HG02571 (cell line): ENCODE data around the gene TBCB.
"Not testable (repeated sequence)": the region's sequence is repeated elsewhere in the genome, so short reads cannot be mapped to it uniquely, and the experiment has no call there.

Experiments used
- ATAC-seq: cut with Tn5 transposase; IDR thresholded peaks from one replicate; pipeline ENCODE4 v1.9.1; 2021; ENCODE audit warnings: mild to moderate bottlenecking, moderate library complexity; ENCODE audit not compliant: unreplicated experiment

Gene TBCB

DNA sequence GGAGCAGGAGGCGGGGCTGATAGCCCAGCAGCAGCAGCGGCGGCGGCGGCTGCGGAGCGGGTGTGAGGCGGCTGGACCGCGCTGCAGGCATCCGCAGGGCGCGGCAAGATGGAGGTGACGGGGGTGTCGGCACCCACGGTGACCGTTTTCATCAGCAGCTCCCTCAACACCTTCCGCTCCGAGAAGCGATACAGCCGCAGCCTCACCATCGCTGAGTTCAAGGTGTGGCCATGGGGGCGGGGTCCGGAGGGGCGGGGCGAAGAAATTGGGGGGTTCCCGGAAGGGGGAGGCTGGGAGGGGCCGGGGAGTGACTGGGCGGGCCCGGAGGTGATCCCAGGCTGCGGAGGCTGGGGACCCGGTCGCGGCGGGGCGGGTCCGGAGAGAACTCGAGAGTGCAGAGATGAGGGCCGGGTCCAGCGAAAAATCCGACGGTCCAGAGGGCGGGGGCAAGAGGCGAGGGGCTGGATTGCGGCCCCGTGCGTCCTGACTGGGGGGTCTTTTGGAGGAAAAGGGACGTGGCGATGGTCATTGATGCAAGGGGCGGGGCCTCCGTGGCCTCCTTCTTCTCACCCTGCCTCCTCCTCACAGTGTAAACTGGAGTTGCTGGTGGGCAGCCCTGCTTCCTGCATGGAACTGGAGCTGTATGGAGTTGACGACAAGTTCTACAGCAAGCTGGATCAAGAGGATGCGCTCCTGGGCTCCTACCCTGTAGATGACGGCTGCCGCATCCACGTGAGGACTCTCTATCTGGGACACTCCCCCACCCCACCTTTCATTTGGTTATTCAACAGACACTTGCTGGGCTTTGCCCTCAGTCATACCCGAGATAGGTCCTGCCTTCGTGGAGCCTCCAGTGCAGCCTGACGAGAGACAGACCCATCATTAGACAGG lies at the start of gene TBCB:
TBCB (plus strand) TSS at position 16 of the 891 bp plus-strand sequence; CDS start at position 109, 93 bp downstream.
- ATAC-seq: peak; percentile 25

- ATAC-seq: no peak
These were observed 47.6 kb upstream of the TBCB start for GRCh38 chr19:36067681-36068080.

DNA sequence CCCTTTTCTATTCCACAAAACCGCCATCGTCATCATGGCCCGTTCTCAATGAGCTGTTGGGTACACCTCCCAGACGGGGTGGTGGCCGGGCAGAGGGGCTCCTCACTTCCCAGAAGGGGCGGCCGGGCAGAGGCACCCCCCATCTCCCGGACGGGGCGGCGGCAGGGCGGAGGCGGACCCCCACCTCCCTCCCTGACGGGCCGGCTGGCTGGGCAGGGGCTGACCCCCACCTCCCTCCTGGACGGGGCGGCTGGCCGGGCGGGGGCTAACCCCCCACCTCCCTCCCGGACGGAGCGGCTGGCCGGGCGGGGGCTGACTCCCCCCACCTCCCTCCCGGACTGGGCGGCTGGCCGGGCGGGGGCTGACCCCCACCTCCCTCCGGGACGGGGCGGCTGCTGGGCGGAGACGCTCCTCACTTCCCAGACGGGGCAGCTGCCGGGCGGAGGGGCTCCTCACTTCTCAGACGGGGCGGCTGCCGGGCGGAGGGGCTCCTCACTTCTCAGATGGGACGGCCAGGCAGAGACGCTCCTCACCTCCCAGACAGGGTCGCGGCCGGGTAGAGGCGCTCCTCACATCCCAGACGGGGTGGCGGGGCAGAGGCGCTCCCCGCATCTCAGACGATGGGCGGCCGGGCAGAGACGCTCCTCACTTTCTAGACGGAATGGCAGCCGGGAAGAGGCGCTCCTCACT lies 46.3 kb upstream of the TBCB start:
- ATAC-seq: not testable (repeated sequence)

DNA sequence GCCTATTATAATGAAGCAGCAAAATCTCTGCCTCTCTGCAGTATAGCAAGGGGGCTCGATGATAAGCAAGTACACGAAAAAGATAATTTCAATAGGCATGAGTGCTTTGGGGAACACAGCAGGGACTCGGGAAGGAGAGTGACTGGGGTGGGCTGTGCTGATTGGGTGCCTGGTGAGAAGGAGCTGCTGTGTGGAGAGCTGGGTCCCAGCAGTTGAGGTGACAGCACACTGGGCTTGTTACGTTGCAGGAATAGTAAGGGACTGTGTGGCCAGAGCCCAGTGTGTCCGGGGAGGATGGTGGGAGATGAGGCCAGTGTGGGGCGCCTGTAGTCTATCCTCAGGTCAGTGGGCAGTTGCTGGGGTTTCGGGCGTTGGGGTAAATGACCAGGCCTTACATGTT lies 43.2 kb upstream of the TBCB start:
- no peak for ATAC-seq

DNA sequence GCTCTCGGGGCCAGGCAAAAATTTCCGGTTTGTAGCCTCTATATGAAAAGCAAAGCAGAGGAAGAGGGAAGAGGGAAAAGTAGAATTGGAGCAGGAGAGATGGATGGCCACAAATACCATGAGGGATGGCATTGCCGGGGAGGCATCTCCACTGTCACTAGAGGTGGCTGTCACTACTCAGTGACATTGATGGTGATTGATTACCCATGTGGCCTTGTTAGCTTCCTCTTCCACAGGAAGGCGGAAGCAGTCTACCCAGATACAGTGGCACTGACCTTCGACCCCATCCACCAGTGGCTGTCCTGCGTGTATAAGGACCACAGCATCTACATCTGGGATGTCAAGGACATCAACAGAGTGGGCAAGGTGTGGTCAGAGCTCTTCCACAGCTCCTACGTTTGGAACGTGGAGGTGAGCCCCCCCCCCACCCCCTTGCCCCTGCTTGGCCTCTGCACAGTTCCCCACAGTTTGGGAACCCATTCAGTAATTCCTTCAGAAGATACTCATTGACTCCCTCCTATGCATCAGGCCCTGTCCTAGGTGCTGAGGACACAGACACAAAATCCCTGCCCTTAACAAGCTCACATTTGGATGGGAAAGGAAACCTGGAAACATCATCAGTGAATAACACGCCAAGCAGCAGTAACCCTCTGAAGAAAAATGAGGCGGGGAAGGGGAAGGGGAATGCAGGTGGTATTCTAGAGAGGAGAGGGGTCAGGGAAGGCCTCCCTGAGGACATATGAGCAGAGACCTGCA lies 42.0 kb upstream of the TBCB start:
- no peak for ATAC-seq

GRCh38 chr19:36079389-36079945 lies 35.8 kb upstream of the TBCB start:
- no peak for ATAC-seq

DNA sequence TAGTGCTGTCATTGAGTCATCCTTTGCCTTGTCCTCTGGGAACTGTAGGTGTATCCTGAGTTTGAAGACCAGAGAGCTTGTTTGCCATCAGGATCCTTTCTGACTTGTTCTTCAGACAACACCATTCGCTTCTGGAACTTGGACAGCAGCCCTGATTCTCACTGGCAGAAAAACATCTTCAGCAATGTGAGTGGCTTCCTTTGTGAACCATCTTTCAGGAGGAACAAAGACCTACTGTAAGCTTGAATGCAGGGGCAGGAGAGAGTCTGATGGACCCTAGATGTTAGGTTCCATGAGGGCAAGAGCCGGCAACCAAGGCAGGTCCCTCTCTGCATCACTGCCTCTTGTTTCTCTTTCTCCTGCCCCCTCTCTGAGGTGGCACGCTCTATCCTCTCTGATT lies 33.9 kb upstream of the TBCB start:
- no peak for ATAC-seq

- no peak for ATAC-seq
These were observed 33.4 kb upstream of the TBCB start for GRCh38 chr19:36081894-36082293.

DNA sequence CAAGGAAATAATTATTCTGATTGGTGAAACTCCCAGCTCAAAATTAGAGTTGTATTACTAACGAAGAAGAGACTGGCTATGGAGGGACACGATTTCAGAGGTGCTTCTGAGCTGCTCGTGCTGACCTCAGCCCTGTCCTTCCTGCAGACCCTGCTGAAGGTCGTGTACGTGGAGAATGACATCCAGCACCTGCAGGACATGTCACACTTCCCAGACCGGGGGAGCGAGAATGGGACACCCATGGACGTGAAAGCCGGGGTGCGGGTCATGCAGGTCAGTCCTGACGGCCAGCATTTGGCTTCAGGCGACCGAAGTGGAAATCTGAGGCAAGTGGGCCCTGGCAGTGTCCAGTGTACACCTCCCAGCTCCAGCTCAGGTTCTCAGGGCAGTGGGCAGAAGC lies 32.4 kb upstream of the TBCB start:
- ATAC-seq: no peak

GRCh38 chr19:36084231-36085009 lies 30.8 kb upstream of the TBCB start:
- ATAC-seq: no peak

DNA sequence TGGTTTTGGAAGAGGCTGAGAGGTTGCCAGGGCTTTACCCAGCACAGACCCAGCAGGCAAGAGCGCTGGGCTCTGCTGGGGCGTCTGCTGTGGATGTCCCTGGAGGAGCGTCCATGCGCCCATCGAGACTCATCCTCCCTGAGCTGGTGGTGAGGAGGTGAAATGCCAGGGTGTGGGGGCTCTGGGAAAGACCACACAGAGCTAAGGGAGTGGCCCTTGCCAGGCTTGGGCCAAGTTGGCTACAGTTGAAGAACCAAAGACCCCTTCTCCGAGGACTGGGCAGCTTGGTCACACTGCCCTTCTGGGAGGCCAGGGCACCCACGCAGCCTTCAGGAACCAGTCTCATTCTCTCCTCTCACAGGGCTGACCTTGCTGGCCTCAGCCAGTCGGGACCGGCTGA lies 28.9 kb upstream of the TBCB start:
- ATAC-seq: no peak

DNA sequence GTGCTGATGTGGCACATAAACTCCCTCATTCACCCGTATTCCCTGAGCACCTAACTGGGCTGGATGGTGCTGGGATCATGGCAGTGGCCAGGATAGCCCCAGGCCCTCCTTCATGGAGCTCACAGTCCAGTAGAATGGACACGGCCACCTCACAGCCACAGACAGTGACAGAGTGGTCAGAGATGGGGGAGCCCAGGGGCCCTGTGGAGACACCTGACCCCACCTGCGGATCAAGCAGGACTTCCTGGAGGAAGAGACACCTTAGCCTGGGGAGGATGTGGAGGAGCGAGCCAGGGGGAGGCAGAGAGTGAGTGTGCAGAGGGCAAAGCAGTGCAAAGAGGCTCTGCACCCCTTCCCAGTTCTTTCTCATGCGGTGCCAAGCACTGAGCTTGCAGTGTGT lies 25.4 kb upstream of the TBCB start:
- no peak for ATAC-seq

DNA sequence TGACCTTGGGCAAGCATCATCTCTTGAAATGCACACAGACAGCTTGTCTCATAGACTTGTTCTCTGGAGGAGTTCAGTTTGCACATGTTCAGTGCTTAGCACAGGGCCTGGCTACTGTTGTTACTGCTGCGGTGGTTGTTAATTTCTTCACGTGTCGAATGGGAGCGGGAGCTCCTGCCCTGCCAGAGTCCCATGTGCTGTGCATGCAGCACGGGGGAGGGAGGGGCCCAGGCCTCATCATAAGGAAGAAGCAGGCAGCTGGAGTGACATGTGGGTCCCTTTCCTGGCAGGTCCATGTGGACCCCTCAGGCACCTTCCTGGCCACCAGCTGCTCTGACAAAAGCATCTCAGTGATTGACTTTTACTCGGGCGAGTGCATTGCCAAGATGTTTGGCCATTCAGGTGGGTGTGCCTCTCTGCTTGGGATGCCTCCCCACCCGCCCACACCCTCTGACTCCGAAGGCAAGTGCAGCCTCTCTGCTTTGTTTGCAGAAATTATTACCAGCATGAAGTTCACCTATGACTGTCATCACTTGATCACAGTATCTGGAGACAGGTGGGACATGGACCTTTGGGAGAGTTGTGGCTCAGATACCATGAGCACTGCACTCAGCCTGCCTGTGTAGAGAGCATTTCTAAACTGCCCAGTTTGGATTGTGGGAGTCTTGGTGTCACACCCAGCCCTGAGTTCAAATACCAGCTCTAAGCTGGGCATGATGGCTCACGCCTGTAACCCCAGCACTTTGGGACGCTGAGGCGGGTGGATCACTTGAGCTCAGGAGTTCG lies 24.2 kb upstream of the TBCB start:
- no peak for ATAC-seq

- ATAC-seq: no peak
These were observed 22.7 kb upstream of the TBCB start for GRCh38 chr19:36092566-36092965.

DNA sequence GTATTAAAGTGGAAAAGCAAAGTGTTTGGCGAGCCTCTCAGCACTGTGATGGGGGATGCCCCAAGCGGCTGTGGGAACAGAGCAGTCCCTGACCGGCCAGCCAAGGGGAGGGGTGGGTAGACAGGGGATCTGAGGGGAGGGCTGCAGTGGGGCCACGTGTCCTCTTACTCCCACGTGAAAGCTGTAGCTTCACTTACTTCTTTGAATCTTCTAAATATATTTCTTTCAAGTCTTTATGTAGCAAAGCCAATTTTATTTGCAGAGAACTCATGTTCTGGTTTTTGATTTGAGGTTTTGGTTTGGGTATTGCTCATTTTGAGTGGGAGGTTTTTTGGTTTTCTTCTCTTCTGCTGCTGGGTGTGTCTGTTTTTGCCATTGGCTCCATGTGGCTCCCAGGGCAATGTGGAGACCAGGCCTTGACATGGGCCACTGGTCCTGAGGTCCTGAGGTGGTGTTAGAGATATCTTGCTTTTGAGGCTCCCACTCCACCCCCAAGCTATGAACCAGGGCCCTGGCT lies 22.1 kb upstream of the TBCB start:
- ATAC-seq: peak; percentile 51

- ATAC-seq: no peak
These were observed 21.6 kb upstream of the TBCB start for GRCh38 chr19:36093687-36094086.

DNA sequence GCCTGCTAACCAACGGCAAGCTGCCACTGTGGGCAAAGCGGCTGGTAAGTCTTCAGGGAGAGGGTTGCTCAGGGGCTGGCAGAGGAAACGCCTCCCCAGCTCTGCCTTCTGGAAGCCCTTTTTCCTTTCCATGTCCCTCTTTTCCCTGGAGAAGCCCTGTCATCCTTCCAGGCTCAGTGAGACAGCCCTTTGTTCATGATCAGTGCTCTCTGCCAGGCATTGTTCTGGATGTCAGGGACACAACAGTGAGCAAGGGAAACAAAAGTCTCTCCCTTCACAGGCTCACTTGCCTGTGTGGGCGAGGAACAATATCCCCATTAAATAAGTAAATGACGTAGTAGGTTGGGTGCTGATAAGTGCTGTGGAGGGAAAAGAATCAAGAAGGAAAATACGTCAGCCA lies 18.2 kb upstream of the TBCB start:
- ATAC-seq: no peak

DNA sequence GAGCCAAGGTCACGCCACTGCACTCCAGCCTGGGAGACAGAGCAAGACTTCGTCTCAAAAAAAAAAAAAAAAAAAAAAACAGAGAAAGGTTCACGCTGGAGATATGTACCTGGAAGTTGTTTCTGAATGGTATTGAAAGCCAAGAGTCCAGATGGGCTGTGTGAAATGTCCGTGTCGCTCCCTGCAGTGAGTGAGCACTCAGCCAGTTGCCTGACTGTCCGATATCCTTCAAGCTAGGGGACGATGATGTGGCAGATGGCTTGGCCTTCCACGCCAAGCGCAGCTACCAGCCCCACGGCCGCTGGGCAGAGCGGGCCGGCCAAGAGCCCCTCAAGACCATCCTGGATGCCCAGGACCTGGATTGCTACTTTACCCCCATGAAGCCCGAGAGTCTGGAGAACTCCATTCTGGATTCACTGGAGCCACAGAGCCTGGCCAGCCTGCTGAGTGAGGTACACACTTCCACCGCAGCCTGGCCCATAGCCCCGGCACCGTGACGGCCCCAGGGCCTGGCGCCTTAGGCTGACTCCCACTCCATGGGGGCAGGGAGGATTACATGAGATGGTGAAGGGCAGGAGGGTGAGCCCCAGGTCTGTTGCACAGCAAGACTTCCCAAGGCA lies 16.0 kb upstream of the TBCB start:
- ATAC-seq: no peak

DNA sequence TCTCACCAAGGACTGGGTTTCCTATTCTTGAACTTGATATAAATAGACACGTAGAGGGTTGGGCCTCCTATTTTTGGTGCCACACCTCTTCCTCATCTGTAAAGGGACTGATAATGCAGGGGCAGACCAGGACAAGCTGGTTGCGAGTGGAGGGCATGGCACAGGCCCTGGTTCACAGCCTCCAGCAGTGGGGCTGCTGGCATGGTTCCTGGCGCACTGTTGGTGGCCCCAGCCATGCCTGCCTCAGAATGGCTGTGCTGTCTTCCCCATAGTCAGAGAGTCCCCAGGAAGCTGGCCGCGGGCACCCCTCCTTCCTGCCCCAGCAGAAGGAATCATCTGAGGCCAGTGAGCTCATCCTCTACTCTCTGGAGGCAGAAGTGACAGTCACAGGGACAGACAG lies 14.8 kb upstream of the TBCB start:
- ATAC-seq: no peak
